Measurements from ENCODE around the gene PDZD2. TPM values are rescaled to one million over a fixed set of nuclear protein-coding genes. Genes with fewer than 3 reads are reported as not detected.

Gene PDZD2
- total RNA-seq, 1 experiment from 2014 or later = 0.37 TPM

DNA sequence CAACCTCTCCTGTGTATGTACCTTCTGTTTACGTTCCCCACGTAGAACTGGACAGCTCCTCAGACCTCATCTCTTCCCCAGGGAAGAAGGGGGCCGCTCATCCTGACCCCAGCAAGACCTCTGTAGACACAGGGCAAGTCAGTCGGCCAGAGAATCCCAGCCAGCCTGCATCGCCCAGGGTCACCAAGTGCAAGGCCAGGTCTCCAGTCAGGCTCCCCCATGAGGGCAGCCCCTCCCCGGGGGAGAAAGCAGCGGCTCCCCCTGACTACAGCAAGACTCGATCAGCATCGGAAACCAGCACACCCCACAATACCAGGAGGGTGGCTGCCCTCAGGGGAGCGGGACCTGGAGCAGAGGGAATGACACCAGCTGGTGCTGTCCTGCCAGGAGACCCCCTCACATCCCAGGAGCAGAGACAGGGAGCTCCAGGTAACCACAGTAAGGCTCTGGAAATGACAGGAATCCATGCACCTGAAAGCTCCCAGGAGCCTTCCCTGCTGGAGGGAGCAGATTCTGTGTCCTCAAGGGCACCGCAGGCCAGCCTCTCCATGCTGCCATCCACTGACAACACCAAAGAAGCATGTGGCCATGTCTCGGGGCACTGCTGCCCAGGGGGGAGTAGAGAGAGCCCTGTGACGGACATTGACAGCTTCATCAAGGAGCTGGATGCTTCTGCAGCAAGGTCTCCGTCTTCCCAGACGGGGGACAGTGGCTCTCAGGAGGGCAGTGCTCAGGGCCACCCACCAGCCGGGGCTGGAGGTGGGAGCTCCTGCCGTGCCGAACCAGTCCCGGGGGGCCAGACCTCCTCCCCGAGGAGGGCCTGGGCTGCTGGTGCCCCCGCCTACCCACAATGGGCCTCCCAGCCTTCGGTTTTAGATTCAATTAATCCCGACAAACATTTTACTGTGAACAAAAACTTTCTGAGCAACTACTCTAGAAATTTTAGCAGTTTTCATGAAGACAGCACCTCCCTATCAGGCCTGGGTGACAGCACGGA, 448.5 kb downstream of the PDZD2 start:
- CTCF ChIA-PET = no interaction called here

GRCh38 chr5:32088214-32088613, 449.3 kb downstream of the PDZD2 start:
- POLR2A ChIA-PET = no interaction called here
- Histone ChIP-seq H3K27me3 (ENCODE audit: insufficient read depth, low read length) (no peaks in the 10 kb centered on the region), H3K4me3 (replicated peaks in 1 of 2; ENCODE audit: low read depth in 1 of 2, low read length in 2 of 2) (no peak overlapping the region), H3K9me2 (ENCODE audit: insufficient read depth) (no peaks in the 10 kb centered on the region), H3K36me3 (ENCODE audit: control insufficient read depth in 1 of 2, insufficient read depth in 2 of 2, low read length in 2 of 2) (no peaks in the 10 kb centered on the region), H3K79me2 (ENCODE audit: insufficient read depth, low read length) (no peaks in the 10 kb centered on the region), H3K9ac (ENCODE audit: low read length) (no peak overlapping the region), H3K4me1 (ENCODE audit: control insufficient read depth in 1 of 2, insufficient read depth in 2 of 2, low read length in 2 of 2) (no peaks in the 10 kb centered on the region), H3K27ac (ENCODE audit: low read depth, low read length) (no peak overlapping the region), H3K9me3 (ENCODE audit: control insufficient read depth in 1 of 2, insufficient read depth in 1 of 2, low read depth in 1 of 2, low read length in 2 of 2) (no peaks in the 10 kb centered on the region), H4K20me1 (ENCODE audit: insufficient read depth) (no peaks in the 10 kb centered on the region), H3K4me2 (ENCODE audit: low read length) (no peak overlapping the region), H2AFZ (ENCODE audit: low read depth, low read length, poor library complexity, severe bottlenecking) (no peak overlapping the region)
- TF ChIP-seq RAD21 (IDR thresholded peaks at IDR 0.05; ENCODE audit: low read depth) (no peak), ZFX (IDR thresholded peaks at IDR 0.05) (no peak), MAX (IDR thresholded peaks at IDR 0.05) (no peak), SP1 (IDR thresholded peaks at IDR 0.05; ENCODE audit: low read depth) (no peak), CBX3 (IDR thresholded peaks at IDR 0.05; ENCODE audit: low read depth) (no peak), EZH2 (IDR thresholded peaks at IDR 0.05) (no peak), JUND (IDR thresholded peaks at IDR 0.05) (no peak), EGR1 (IDR thresholded peaks at IDR 0.05; ENCODE audit: low read depth) (no peak), TCF7L2 (IDR thresholded peaks at IDR 0.05; ENCODE audit: borderline replicate concordance, extremely low read depth, insufficient read depth, insufficient read length) (no peak), SIN3A (IDR thresholded peaks at IDR 0.05; ENCODE audit: low read depth) (no peak), ELF1 (IDR thresholded peaks at IDR 0.05; ENCODE audit: borderline replicate concordance, low read depth) (no peak), SRF (IDR thresholded peaks at IDR 0.05; ENCODE audit: low read depth) (no peak), YY1 (IDR thresholded peaks at IDR 0.05; ENCODE audit: extremely low read depth, insufficient replicate concordance, low read depth, low read length) (no peak), FOSL1 (IDR thresholded peaks at IDR 0.05; ENCODE audit: low read depth) (no peak)
- TF ChIP-seq, protein P1, sequence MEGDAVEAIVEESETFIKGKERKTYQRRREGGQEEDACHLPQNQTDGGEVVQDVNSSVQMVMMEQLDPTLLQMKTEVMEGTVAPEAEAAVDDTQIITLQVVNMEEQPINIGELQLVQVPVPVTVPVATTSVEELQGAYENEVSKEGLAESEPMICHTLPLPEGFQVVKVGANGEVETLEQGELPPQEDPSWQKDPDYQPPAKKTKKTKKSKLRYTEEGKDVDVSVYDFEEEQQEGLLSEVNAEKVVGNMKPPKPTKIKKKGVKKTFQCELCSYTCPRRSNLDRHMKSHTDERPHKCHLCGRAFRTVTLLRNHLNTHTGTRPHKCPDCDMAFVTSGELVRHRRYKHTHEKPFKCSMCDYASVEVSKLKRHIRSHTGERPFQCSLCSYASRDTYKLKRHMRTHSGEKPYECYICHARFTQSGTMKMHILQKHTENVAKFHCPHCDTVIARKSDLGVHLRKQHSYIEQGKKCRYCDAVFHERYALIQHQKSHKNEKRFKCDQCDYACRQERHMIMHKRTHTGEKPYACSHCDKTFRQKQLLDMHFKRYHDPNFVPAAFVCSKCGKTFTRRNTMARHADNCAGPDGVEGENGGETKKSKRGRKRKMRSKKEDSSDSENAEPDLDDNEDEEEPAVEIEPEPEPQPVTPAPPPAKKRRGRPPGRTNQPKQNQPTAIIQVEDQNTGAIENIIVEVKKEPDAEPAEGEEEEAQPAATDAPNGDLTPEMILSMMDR (IDR thresholded peaks at IDR 0.05 in 2 of 3, conservative IDR thresholded peaks at IDR 0.05 in 1 of 3; ENCODE audit: borderline replicate concordance in 1 of 3, insufficient read depth in 1 of 3, low read depth in 2 of 3, low read length in 2 of 3) = no peak
- TF ChIP-seq, protein P2, sequence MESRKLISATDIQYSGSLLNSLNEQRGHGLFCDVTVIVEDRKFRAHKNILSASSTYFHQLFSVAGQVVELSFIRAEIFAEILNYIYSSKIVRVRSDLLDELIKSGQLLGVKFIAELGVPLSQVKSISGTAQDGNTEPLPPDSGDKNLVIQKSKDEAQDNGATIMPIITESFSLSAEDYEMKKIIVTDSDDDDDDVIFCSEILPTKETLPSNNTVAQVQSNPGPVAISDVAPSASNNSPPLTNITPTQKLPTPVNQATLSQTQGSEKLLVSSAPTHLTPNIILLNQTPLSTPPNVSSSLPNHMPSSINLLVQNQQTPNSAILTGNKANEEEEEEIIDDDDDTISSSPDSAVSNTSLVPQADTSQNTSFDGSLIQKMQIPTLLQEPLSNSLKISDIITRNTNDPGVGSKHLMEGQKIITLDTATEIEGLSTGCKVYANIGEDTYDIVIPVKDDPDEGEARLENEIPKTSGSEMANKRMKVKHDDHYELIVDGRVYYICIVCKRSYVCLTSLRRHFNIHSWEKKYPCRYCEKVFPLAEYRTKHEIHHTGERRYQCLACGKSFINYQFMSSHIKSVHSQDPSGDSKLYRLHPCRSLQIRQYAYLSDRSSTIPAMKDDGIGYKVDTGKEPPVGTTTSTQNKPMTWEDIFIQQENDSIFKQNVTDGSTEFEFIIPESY (IDR thresholded peaks at IDR 0.05; ENCODE audit: extremely low read depth, insufficient replicate concordance, low read length) = no peak
- intact Hi-C loops (cut with micrococcal nuclease) = no loop called here
- BruUV-seq (replicated peaks) = no TSS peak
- no peak for DNase-seq (ENCODE audit: low read depth, low spot score)
- CTCF ChIA-PET = no interaction called here
- RAD21 ChIA-PET (ENCODE audit: low non-redundant PET in 1 of 2, low total read pairs in 2 of 2, uncharacterized antibody in 2 of 2, unreplicated experiment in 2 of 2) = no interaction called here
- no peak for ATAC-seq

More for the DNA sequence above, 448.5 kb downstream of the PDZD2 start:
- H3K4me2 ChIP-seq (ENCODE audit: low read length) = no peak overlapping the region
- ATAC-seq = no peak
- BruUV-seq (replicated peaks) = no TSS peak
- H3K4me3 ChIP-seq (replicated peaks in 1 of 2; ENCODE audit: low read depth in 1 of 2, low read length in 2 of 2) = no peak overlapping the region
- TF ChIP-seq FOSL1 (IDR thresholded peaks at IDR 0.05; ENCODE audit: low read depth) (no peak), SRF (IDR thresholded peaks at IDR 0.05; ENCODE audit: low read depth) (no peak), POLR2A (IDR thresholded peaks at IDR 0.05; ENCODE audit: borderline replicate concordance, extremely low read depth, insufficient read depth, insufficient read length) (no peak)
- ChIA-PET RAD21 (ENCODE audit: low non-redundant PET in 1 of 2, low total read pairs in 2 of 2, uncharacterized antibody in 2 of 2, unreplicated experiment in 2 of 2) (no interaction called here), POLR2A (no interaction called here)
- no peaks in the 10 kb centered on the region for H3K27me3 ChIP-seq (ENCODE audit: insufficient read depth, low read length)
- H3K9me3 ChIP-seq (ENCODE audit: control insufficient read depth in 1 of 2, insufficient read depth in 1 of 2, low read depth in 1 of 2, low read length in 2 of 2) = no peaks in the 10 kb centered on the region
- no peaks in the 10 kb centered on the region for H3K4me1 ChIP-seq (ENCODE audit: control insufficient read depth in 1 of 2, insufficient read depth in 2 of 2, low read length in 2 of 2)
- no peak overlapping the region for H3K9ac ChIP-seq (ENCODE audit: low read length)
- H2AFZ ChIP-seq (ENCODE audit: low read depth, low read length, poor library complexity, severe bottlenecking) = no peak overlapping the region
- no peak overlapping the region for H3K27ac ChIP-seq (ENCODE audit: low read depth, low read length)
- no peaks in the 10 kb centered on the region for H4K20me1 ChIP-seq (ENCODE audit: insufficient read depth)
- no peaks in the 10 kb centered on the region for H3K79me2 ChIP-seq (ENCODE audit: insufficient read depth, low read length)
- intact Hi-C loops (cut with micrococcal nuclease) = no loop called here
- H3K36me3 ChIP-seq (ENCODE audit: control insufficient read depth in 1 of 2, insufficient read depth in 2 of 2, low read length in 2 of 2) = no peaks in the 10 kb centered on the region
- H3K9me2 ChIP-seq (ENCODE audit: insufficient read depth) = no peaks in the 10 kb centered on the region
- no peak for DNase-seq (ENCODE audit: low read depth, low spot score)
